Stimulated activated CD4-positive, alpha-beta T cell treated with anti-CD3 and anti-CD28 coated beads, Interleukin-12 subunit alpha, Interleukin-12 subunit beta, amount 100 ng/mL, for 4 hours (primary cell): ENCODE results near the gene PGS1.
A peak's percentile ranks its signal among the peaks of the same experiment; 100 is the strongest.
"Not testable (repeated sequence)": the region's sequence is repeated elsewhere in the genome, so short reads cannot be mapped to it uniquely, and the experiment has no call there.

ENCODE experiments used
- DNase-seq: peaks from one replicate; pipeline ENCODE4 v3.0.0-alpha.2; 2020

Gene PGS1

GRCh38 chr17:78378225-78379130 is at the start of gene PGS1:
PGS1 (plus strand) TSS chr17:78378649; CDS start chr17:78378666, 17 bp downstream.
- DNase-seq, result peak; percentile 78

- DNase-seq, result no peak
Measured at GRCh38 chr17:78329263-78330059, 49.0 kb upstream of the PGS1 start.

GRCh38 chr17:78330570-78331224 is 47.8 kb upstream of the PGS1 start:
- DNase-seq, result no peak

GRCh38 chr17:78331355-78331754 is 47.1 kb upstream of the PGS1 start:
- not testable (repeated sequence) for DNase-seq

- DNase-seq, result no peak
Measured at GRCh38 chr17:78332991-78333390, 45.5 kb upstream of the PGS1 start.

GRCh38 chr17:78335209-78335608 is 43.2 kb upstream of the PGS1 start:
- DNase-seq, result no peak

GRCh38 chr17:78337244-78338109 is 41.0 kb upstream of the PGS1 start:
- DNase-seq, result no peak

- DNase-seq, result no peak
Measured at GRCh38 chr17:78338486-78339259, 39.8 kb upstream of the PGS1 start.

- DNase-seq, result no peak
Measured at GRCh38 chr17:78340183-78340955, 38.1 kb upstream of the PGS1 start.

- no peak for DNase-seq
Measured at GRCh38 chr17:78341559-78342448, 36.6 kb upstream of the PGS1 start.

- no peak for DNase-seq
Measured at GRCh38 chr17:78342449-78343186, 35.8 kb upstream of the PGS1 start.

GRCh38 chr17:78343187-78343542 is 35.3 kb upstream of the PGS1 start:
- DNase-seq, result no peak

GRCh38 chr17:78343543-78344201 is 34.8 kb upstream of the PGS1 start:
- DNase-seq, result peak; percentile 53

GRCh38 chr17:78344666-78345065 is 33.8 kb upstream of the PGS1 start:
- DNase-seq, result no peak

GRCh38 chr17:78345172-78345571 is 33.3 kb upstream of the PGS1 start:
- no peak for DNase-seq

GRCh38 chr17:78345791-78346494 is 32.5 kb upstream of the PGS1 start:
- no peak for DNase-seq

GRCh38 chr17:78346605-78347250 is 31.7 kb upstream of the PGS1 start:
- no peak for DNase-seq
